ENCODE results near the gene TCF19. TPM values are rescaled to one million over a fixed set of nuclear protein-coding genes. Genes with fewer than 3 reads are reported as not detected.

The TCF19 gene
- total RNA-seq, 1 experiment from 2014 or later: 21.4 TPM

GRCh38 chr6:31143148-31143547, 15.2 kb upstream of the TCF19 start:
- Histone ChIP-seq H3K4me3 (ENCODE audit: low read depth in 2 of 2, low read length in 2 of 2) (no peak overlapping the region), H3K9me3 (ENCODE audit: control insufficient read depth, insufficient read depth, low read depth, low read length) (no peaks in the 10 kb centered on the region), H3K27me3 (ENCODE audit: control insufficient read depth, insufficient read depth, low read length) (no peaks in the 10 kb centered on the region), H3K4me1 (ENCODE audit: control insufficient read depth, insufficient read depth, low read length) (no peaks in the 10 kb centered on the region), H3K36me3 (ENCODE audit: control insufficient read depth, insufficient read depth, low read length) (0 out of 2 replicates have a peak, but pooled peaks cover 2% of the 10 kb centered on the region), H3K27ac (ENCODE audit: low read length) (no peak overlapping the region)
- CTCF ChIA-PET: interaction anchor here (0.6 kb wide), 1 partner anchor 50 kb away, joined by 4 read pairs; no protein-coding TSS in a partner anchor
- in situ Hi-C loops (cut with HindIII; ENCODE audit: low pct_unique_long_range_greater_than_20kb, low sequenced_read_pairs): no loop called here
- DNase-seq (ENCODE audit: low read depth, low spot score): no peak
- no TSS peak for BruUV-seq (replicated peaks)
- TF ChIP-seq POLR2AphosphoS5 (IDR thresholded peaks at IDR 0.05; ENCODE audit: low read depth, low read length): no peak
- TF ChIP-seq SIN3A (IDR thresholded peaks at IDR 0.05; ENCODE audit: borderline replicate concordance, insufficient read depth, low read depth, low read length): no peak
- no peak for TF ChIP-seq TCF7L2 (IDR thresholded peaks at IDR 0.05; ENCODE audit: low read depth, low read length)
- TF ChIP-seq CTCF (IDR thresholded peaks at IDR 0.05): no peak
- no peak for TF ChIP-seq REST (IDR thresholded peaks at IDR 0.05; ENCODE audit: insufficient read depth in 1 of 2, low read depth in 2 of 2, low read length in 1 of 2)
- intact Hi-C loops (cut with micrococcal nuclease; ENCODE audit: unreplicated experiment): no loop called here
- peak; percentile 42; the same call in 1 of the 2 replicates for ATAC-seq
- POLR2A ChIA-PET: no interaction called here

- H3K4me3 ChIP-seq (ENCODE audit: low read depth in 2 of 2, low read length in 2 of 2): no peak overlapping the region
- BruUV-seq (replicated peaks): no TSS peak
- no peaks in the 10 kb centered on the region for H3K4me1 ChIP-seq (ENCODE audit: control insufficient read depth, insufficient read depth, low read length)
- 0 out of 2 replicates have a peak, but pooled peaks cover 2% of the 10 kb centered on the region for H3K36me3 ChIP-seq (ENCODE audit: control insufficient read depth, insufficient read depth, low read length)
- CTCF ChIA-PET: interaction anchor here (0.6 kb wide), 1 partner anchor 48 kb away, joined by 5 read pairs; no protein-coding TSS in a partner anchor
- no peaks in the 10 kb centered on the region for H3K27me3 ChIP-seq (ENCODE audit: control insufficient read depth, insufficient read depth, low read length)
- in situ Hi-C loops (cut with HindIII; ENCODE audit: low pct_unique_long_range_greater_than_20kb, low sequenced_read_pairs): no loop called here
- intact Hi-C loops (cut with micrococcal nuclease; ENCODE audit: unreplicated experiment): no loop called here
- DNase-seq (ENCODE audit: low read depth, low spot score) (no peak), ATAC-seq (no peak)
- no peak overlapping the region for H3K27ac ChIP-seq (ENCODE audit: low read length)
- no peak for TF ChIP-seq TCF7L2 (IDR thresholded peaks at IDR 0.05; ENCODE audit: low read depth, low read length)
- no peak for TF ChIP-seq POLR2AphosphoS5 (IDR thresholded peaks at IDR 0.05; ENCODE audit: low read depth, low read length)
- TF ChIP-seq CTCF (IDR thresholded peaks at IDR 0.05): no peak
- TF ChIP-seq REST (IDR thresholded peaks at IDR 0.05; ENCODE audit: insufficient read depth in 1 of 2, low read depth in 2 of 2, low read length in 1 of 2): no peak
- TF ChIP-seq SIN3A (IDR thresholded peaks at IDR 0.05; ENCODE audit: borderline replicate concordance, insufficient read depth, low read depth, low read length): no peak
- H3K9me3 ChIP-seq (ENCODE audit: control insufficient read depth, insufficient read depth, low read depth, low read length): no peaks in the 10 kb centered on the region
- POLR2A ChIA-PET: no interaction called here
Observed at GRCh38 chr6:31144296-31144969, 14.0 kb upstream of the TCF19 start.
